Uterus (tissue), 4 donors: ENCODE data around the gene FEM1A. TPM values are rescaled to one million over a fixed set of nuclear protein-coding genes. Genes with fewer than 3 reads are reported as not detected.
"Not testable (repeated sequence)": the region's sequence is repeated elsewhere in the genome, so short reads cannot be mapped to it uniquely, and the experiment has no call there.

Experiments used
- DNase-seq, 2 donors: peaks; one replicate each; pipeline ENCODE4 v3.0.0-alpha.2; 2019 to 2020
- H3K27ac ChIP-seq, 2 donors: fragments of 200-600 bp; sonication (generic); 1 replicate in 1 of 2; 2 replicates in 1 of 2; pipeline ENCODE4 v1.5.1; 2016 to 2018
- H3K27me3 ChIP-seq, 2 donors: fragments of 200-600 bp; sonication (generic); one replicate each; pipeline ENCODE4 v1.5.1; 2018 to 2019; ENCODE audit warnings: control low read depth in 1 of 2
- H3K36me3 ChIP-seq, 2 donors: fragments of 200-600 bp; sonication (generic); one replicate each; pipeline ENCODE4 v1.5.1; 2019; ENCODE audit warnings: control low read depth in 1 of 2
- H3K4me1 ChIP-seq, 2 donors: fragments of 200-600 bp; sonication (generic); one replicate each; pipeline ENCODE4 v1.5.1; 2018 to 2019; ENCODE audit warnings: control low read depth in 1 of 2
- H3K4me3 ChIP-seq, 2 donors: fragments of 200-600 bp; sonication (generic); 1 replicate in 1 of 2; 2 replicates in 1 of 2; pipeline ENCODE4 v1.5.1; 2018 to 2019; ENCODE audit warnings: mild to moderate bottlenecking in 1 of 2
- H3K9me3 ChIP-seq, 2 donors: fragments of 200-600 bp; sonication (generic); one replicate each; pipeline ENCODE4 v1.5.1; 2019; ENCODE audit warnings: control low read depth in 1 of 2
- POLR2A ChIP-seq, 2 donors: fragments of 450-650 bp; IDR thresholded peaks; one replicate each; pipeline ENCODE4 v1.6.1; 2016; ENCODE audit warnings: antibody characterized with exemption in 2 of 2, mild to moderate bottlenecking in 1 of 2, moderate library complexity in 1 of 2
- intact Hi-C: fragments of 100-400 bp; cut with DNase I; formaldehyde crosslinking; loops from one replicate; pipeline ENCODE4 v1.15.1; 2023; ENCODE audit warnings: low total_unique reads
- microRNA-seq: library from miRNA; unstranded; fragments of <30 nt; microRNA quantifications from one replicate; pipeline ENCODE4, GENCODE V29; 2016; ENCODE audit warnings: borderline microRNAs expressed, borderline replicate concordance
- small RNA-seq: library from RNA; depleted of rRNA; stranded (forward); fragments of <200 nt; gene quantifications from one replicate; pipeline ENCODE3, GENCODE V24; 2016
- total RNA-seq, 4 donors: library from RNA; depleted of rRNA in 3 of 4; stranded (reverse); fragments of >200 nt in 3 of 4; gene quantifications; one replicate each; pipeline versions ENCODE4 v1.1.0 to v1.2.4, GENCODE V29; 2014 to 2023
- TF ChIP-seq, protein P1 (sequence below), 4 experiments: fragments of 200-600 bp in 2 of 4; fragments of 450-650 bp in 2 of 4; sonication (generic) in 2 of 4; IDR thresholded peaks; one replicate each; pipeline ENCODE4 v1.5.1; 2016 to 2019; ENCODE audit warnings: antibody characterized with exemption in 4 of 4, mild to moderate bottlenecking in 2 of 4, moderate library complexity in 1 of 4
- donor health status: DM: yes; HTN: yes; CAD: no.

The FEM1A gene
- total RNA-seq, 4 donors from 2014 or later: 9.4 to 12.4 (median 10.6) TPM

- no peak overlapping the region for H3K4me3 ChIP-seq
- no peaks in the 10 kb centered on the region for H3K27me3 ChIP-seq
- no peaks in the 10 kb centered on the region for H3K4me1 ChIP-seq
- H3K27ac ChIP-seq: peak overlapping the region; percentile 50 to 59
- intact Hi-C loops: no loop called here
- no peaks in the 10 kb centered on the region for H3K36me3 ChIP-seq
- peak; percentile 32 to 58 for DNase-seq
- TF ChIP-seq, protein P1, sequence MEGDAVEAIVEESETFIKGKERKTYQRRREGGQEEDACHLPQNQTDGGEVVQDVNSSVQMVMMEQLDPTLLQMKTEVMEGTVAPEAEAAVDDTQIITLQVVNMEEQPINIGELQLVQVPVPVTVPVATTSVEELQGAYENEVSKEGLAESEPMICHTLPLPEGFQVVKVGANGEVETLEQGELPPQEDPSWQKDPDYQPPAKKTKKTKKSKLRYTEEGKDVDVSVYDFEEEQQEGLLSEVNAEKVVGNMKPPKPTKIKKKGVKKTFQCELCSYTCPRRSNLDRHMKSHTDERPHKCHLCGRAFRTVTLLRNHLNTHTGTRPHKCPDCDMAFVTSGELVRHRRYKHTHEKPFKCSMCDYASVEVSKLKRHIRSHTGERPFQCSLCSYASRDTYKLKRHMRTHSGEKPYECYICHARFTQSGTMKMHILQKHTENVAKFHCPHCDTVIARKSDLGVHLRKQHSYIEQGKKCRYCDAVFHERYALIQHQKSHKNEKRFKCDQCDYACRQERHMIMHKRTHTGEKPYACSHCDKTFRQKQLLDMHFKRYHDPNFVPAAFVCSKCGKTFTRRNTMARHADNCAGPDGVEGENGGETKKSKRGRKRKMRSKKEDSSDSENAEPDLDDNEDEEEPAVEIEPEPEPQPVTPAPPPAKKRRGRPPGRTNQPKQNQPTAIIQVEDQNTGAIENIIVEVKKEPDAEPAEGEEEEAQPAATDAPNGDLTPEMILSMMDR (IDR thresholded peaks at IDR 0.05): no peak
- no peak for TF ChIP-seq POLR2A (IDR thresholded peaks at IDR 0.05)
- no peaks in the 10 kb centered on the region for H3K9me3 ChIP-seq
These were observed 53.0 kb downstream of the FEM1A start for GRCh38 chr19:4844348-4845179.

DNA sequence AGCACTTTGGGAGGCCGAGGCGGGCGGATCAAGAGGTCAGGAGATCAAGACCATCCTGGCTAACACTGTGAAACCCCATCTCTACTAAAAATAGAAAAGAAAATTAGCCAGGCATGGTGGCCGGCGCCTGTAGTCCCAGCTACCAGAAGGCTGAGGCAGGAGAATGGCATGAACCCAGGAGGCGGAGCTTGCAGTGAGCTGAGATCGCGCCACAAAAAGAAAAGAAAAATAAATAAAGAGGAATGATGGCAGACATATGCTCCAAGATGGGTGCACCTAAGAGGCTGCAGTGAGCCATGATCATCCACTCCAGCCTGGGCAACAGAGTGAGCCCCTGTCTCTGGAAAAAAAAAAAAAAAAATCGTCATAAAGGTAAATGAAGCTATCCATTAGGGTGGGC, 54.4 kb downstream of the FEM1A start:
- H3K9me3 ChIP-seq, H3K27me3 ChIP-seq, H3K36me3 ChIP-seq, H3K4me3 ChIP-seq, intact Hi-C loops, H3K4me1 ChIP-seq: not testable (repeated sequence)
- peak overlapping the region; percentile 33 to 46 for H3K27ac ChIP-seq
- DNase-seq: peak in 1 of 2 donors; percentile 48

GRCh38 chr19:4847190-4847973, 55.8 kb downstream of the FEM1A start:
- no peak for DNase-seq
- no peak overlapping the region for H3K4me3 ChIP-seq
- intact Hi-C loops: no loop called here
- no peaks in the 10 kb centered on the region for H3K9me3 ChIP-seq
- no peaks in the 10 kb centered on the region for H3K27me3 ChIP-seq
- no peak overlapping the region for H3K27ac ChIP-seq
- no peak for TF ChIP-seq POLR2A (IDR thresholded peaks at IDR 0.05)
- TF ChIP-seq, protein P1 (IDR thresholded peaks at IDR 0.05): no peak
- no peaks in the 10 kb centered on the region for H3K36me3 ChIP-seq
- no peaks in the 10 kb centered on the region for H3K4me1 ChIP-seq

DNA sequence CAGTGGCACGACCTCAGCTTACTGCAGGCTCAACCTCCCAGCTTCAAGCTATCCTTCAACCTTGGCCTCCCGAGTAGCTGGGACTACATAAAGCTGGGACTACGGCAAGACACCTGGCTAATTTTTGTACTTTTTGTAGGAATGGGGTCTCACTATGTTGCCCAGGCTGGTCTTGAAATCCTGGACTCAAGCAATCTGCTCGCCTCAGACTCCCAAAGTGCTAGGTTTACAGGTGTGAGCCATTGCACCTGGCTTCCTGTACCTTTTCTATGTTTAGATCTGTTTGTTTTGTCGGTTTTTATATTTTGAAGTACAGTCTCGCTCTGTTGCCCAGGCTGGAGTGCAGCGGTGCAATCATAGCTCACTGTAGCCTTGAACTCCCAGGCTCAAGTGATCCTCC, 57.5 kb downstream of the FEM1A start:
- no peak overlapping the region for H3K27ac ChIP-seq
- no peaks in the 10 kb centered on the region for H3K27me3 ChIP-seq
- no peaks in the 10 kb centered on the region for H3K36me3 ChIP-seq
- no peak overlapping the region for H3K4me3 ChIP-seq
- DNase-seq: no peak
- H3K4me1 ChIP-seq: no peaks in the 10 kb centered on the region
- TF ChIP-seq POLR2A (IDR thresholded peaks at IDR 0.05): no peak
- intact Hi-C loops: no loop called here
- no peaks in the 10 kb centered on the region for H3K9me3 ChIP-seq

Small RNAs within 50 kb of the gene (microRNA-seq; reads per million reads assigned to microRNA genes)
- not detected for gene MIR7-3

Small RNAs within 50 kb of the gene (small RNA-seq; reads per million reads assigned to genes)
- not detected for gene MIR7-3

Other genes starting within 250 kb of the FEM1A start
- gene SEMA6B, start 232.1 kb upstream of the FEM1A start, total RNA-seq: 10 to 100 TPM in 1 of 4 donors, 1 to 10 TPM in 3; 1.8 to 48.1 (median 5.5) TPM
- 10 to 100 TPM in 1 of 4 donors, 1 to 10 TPM in 2, under 1 TPM in 1; 0.77 to 20.6 (median 9.1) TPM for gene TNFAIP8L1, start 152.2 kb upstream of the FEM1A start, total RNA-seq
- gene MYDGF, start 121.4 kb upstream of the FEM1A start, total RNA-seq: 10 to 100 TPM; 21.8 to 63.5 (median 44.4) TPM
- gene DPP9, start 67.9 kb upstream of the FEM1A start, total RNA-seq: 100 to 1,000 TPM in 1 of 4 donors, 10 to 100 TPM in 3; 17.8 to 194 (median 48.5) TPM
- gene TICAM1, start 40.0 kb downstream of the FEM1A start, total RNA-seq: 10 to 100 TPM in 1 of 4 donors, 1 to 10 TPM in 2, under 1 TPM in 1; under 0.01 to 13.0 (median 2.3) TPM
- 10 to 100 TPM; 18.7 to 60.8 (median 27.9) TPM for gene PLIN3, start 75.9 kb downstream of the FEM1A start, total RNA-seq
- gene ARRDC5, start 111.2 kb downstream of the FEM1A start, total RNA-seq: under 1 TPM in 2 of 4 donors, not detected in 2; 0.26 to 0.70 TPM
- 10 to 100 TPM in 1 of 4 donors, under 1 TPM in 2, not detected in 1; 0.46 to 21.8 (median 0.77) TPM for gene UHRF1, start 117.8 kb downstream of the FEM1A start, total RNA-seq
- 10 to 100 TPM; 18.4 to 94.7 (median 25.6) TPM for gene KDM4B, start 177.4 kb downstream of the FEM1A start, total RNA-seq